ENCODE measurements around the gene FEM1B.

Gene FEM1B

GRCh38 chr15:68277603-68278344, at the start of gene FEM1B (continued):
- TF ChIP-seq, protein P1, sequence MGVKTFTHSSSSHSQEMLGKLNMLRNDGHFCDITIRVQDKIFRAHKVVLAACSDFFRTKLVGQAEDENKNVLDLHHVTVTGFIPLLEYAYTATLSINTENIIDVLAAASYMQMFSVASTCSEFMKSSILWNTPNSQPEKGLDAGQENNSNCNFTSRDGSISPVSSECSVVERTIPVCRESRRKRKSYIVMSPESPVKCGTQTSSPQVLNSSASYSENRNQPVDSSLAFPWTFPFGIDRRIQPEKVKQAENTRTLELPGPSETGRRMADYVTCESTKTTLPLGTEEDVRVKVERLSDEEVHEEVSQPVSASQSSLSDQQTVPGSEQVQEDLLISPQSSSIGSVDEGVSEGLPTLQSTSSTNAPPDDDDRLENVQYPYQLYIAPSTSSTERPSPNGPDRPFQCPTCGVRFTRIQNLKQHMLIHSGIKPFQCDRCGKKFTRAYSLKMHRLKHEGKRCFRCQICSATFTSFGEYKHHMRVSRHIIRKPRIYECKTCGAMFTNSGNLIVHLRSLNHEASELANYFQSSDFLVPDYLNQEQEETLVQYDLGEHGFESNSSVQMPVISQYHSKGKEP (tag by site-specific recombination; IDR thresholded peaks at IDR 0.05) = peak; percentile 26; the same call in 1 of the 2 replicates
- no peak for TF ChIP-seq ZNF174 (tag by site-specific recombination; IDR thresholded peaks at IDR 0.05)
- TF ChIP-seq ZNF423 (tag by site-specific recombination; IDR thresholded peaks at IDR 0.05) = peak; percentile 97
- peak; percentile 81; the same call in 1 of the 2 replicates for TF ChIP-seq ZNF76 (tag by site-specific recombination; IDR thresholded peaks at IDR 0.05; ENCODE audit: borderline replicate concordance, low read depth)
- peak; percentile 96 for TF ChIP-seq ZBTB8A (tag by site-specific recombination; IDR thresholded peaks at IDR 0.05)
- TF ChIP-seq ZNF24 (tag by site-specific recombination; IDR thresholded peaks at IDR 0.05) = peak; percentile 97
- peak; percentile 72 for TF ChIP-seq ZNF664 (tag by site-specific recombination; IDR thresholded peaks at IDR 0.05)
- TF ChIP-seq ZNF514 (tag by site-specific recombination; IDR thresholded peaks at IDR 0.05) = no peak
- no peak; the same call in 1 of the 2 replicates for TF ChIP-seq ZSCAN16 (tag by site-specific recombination; IDR thresholded peaks at IDR 0.05)
- TF ChIP-seq ZNF324 (tag by site-specific recombination; IDR thresholded peaks at IDR 0.05) = peak; percentile 99
- TF ChIP-seq, protein P2, sequence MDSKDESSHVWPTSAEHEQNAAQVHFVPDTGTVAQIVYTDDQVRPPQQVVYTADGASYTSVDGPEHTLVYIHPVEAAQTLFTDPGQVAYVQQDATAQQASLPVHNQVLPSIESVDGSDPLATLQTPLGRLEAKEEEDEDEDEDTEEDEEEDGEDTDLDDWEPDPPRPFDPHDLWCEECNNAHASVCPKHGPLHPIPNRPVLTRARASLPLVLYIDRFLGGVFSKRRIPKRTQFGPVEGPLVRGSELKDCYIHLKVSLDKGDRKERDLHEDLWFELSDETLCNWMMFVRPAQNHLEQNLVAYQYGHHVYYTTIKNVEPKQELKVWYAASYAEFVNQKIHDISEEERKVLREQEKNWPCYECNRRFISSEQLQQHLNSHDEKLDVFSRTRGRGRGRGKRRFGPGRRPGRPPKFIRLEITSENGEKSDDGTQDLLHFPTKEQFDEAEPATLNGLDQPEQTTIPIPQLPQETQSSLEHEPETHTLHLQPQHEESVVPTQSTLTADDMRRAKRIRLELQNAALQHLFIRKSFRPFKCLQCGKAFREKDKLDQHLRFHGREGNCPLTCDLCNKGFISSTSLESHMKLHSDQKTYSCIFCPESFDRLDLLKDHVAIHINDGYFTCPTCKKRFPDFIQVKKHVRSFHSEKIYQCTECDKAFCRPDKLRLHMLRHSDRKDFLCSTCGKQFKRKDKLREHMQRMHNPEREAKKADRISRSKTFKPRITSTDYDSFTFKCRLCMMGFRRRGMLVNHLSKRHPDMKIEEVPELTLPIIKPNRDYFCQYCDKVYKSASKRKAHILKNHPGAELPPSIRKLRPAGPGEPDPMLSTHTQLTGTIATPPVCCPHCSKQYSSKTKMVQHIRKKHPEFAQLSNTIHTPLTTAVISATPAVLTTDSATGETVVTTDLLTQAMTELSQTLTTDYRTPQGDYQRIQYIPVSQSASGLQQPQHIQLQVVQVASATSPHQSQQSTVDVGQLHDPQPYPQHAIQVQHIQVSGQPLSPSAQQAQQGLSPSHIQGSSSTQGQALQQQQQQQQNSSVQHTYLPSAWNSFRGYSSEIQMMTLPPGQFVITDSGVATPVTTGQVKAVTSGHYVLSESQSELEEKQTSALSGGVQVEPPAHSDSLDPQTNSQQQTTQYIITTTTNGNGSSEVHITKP (tag by site-specific recombination; IDR thresholded peaks at IDR 0.05) = peak; percentile 94
- peak; percentile 98 for TF ChIP-seq ZSCAN30 (tag by site-specific recombination; IDR thresholded peaks at IDR 0.05)
- TF ChIP-seq ZNF146 (tag by site-specific recombination; IDR thresholded peaks at IDR 0.05) = peak; percentile 82
- TF ChIP-seq, protein P3, sequence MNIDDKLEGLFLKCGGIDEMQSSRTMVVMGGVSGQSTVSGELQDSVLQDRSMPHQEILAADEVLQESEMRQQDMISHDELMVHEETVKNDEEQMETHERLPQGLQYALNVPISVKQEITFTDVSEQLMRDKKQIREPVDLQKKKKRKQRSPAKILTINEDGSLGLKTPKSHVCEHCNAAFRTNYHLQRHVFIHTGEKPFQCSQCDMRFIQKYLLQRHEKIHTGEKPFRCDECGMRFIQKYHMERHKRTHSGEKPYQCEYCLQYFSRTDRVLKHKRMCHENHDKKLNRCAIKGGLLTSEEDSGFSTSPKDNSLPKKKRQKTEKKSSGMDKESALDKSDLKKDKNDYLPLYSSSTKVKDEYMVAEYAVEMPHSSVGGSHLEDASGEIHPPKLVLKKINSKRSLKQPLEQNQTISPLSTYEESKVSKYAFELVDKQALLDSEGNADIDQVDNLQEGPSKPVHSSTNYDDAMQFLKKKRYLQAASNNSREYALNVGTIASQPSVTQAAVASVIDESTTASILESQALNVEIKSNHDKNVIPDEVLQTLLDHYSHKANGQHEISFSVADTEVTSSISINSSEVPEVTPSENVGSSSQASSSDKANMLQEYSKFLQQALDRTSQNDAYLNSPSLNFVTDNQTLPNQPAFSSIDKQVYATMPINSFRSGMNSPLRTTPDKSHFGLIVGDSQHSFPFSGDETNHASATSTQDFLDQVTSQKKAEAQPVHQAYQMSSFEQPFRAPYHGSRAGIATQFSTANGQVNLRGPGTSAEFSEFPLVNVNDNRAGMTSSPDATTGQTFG (tag by site-specific recombination; IDR thresholded peaks at IDR 0.05; ENCODE audit: borderline replicate concordance) = peak; percentile 76; the same call in 1 of the 2 replicates
- TF ChIP-seq ZNF121 (tag by site-specific recombination; IDR thresholded peaks at IDR 0.05) = peak; percentile 57; the same call in 1 of the 2 replicates
- peak; percentile 86 for TF ChIP-seq PBX3 (CRISPR knock-in tag; IDR thresholded peaks at IDR 0.05)
- no peak for TF ChIP-seq ZNF830 (tag by site-specific recombination; IDR thresholded peaks at IDR 0.05; ENCODE audit: low read depth)
- peak; percentile 99 for TF ChIP-seq ZSCAN23 (tag by site-specific recombination; IDR thresholded peaks at IDR 0.05)
- TF ChIP-seq, protein P4, sequence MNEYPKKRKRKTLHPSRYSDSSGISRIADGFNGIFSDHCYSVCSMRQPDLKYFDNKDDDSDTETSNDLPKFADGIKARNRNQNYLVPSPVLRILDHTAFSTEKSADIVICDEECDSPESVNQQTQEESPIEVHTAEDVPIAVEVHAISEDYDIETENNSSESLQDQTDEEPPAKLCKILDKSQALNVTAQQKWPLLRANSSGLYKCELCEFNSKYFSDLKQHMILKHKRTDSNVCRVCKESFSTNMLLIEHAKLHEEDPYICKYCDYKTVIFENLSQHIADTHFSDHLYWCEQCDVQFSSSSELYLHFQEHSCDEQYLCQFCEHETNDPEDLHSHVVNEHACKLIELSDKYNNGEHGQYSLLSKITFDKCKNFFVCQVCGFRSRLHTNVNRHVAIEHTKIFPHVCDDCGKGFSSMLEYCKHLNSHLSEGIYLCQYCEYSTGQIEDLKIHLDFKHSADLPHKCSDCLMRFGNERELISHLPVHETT (tag by site-specific recombination; IDR thresholded peaks at IDR 0.05) = peak; percentile 99
